Gastroesophageal sphincter (tissue), 4 donors: ENCODE data around the gene DNAJC22. TPM values are rescaled to one million over a fixed set of nuclear protein-coding genes. Genes with fewer than 3 reads are reported as not detected.

Experiments used
- ATAC-seq: fragments of 150-250 bp; one replicate; pipeline ENCODE4 v1.9.1; 2016; ENCODE audit warnings: mild to moderate bottlenecking, moderate library complexity
- H3K27ac ChIP-seq, 4 donors: fragments of 200-600 bp; sonication (generic) in 3 of 4; 1 replicate in 3 of 4; 2 replicates in 1 of 4; pipeline ENCODE4 v1.5.1; 2016 to 2019
- H3K27me3 ChIP-seq: fragments of 200-600 bp; sonication (generic); one replicate; pipeline ENCODE4 v1.5.1; 2019
- H3K36me3 ChIP-seq, 2 donors: fragments of 200-600 bp; sonication (generic); one replicate each; pipeline ENCODE4 v1.5.1; 2019; ENCODE audit warnings: control low read depth in 1 of 2
- H3K4me1 ChIP-seq, 3 donors: fragments of 200-600 bp; sonication (generic); 1 replicate in 2 of 3; 2 replicates in 1 of 3; pipeline ENCODE4 v1.5.1; 2016 to 2019; ENCODE audit warnings: control low read depth in 2 of 3
- H3K4me3 ChIP-seq, 2 donors: fragments of 200-600 bp; sonication (generic); one replicate each; pipeline ENCODE4 v1.5.1; 2019; ENCODE audit warnings: mild to moderate bottlenecking in 1 of 2, moderate library complexity in 1 of 2
- H3K9me3 ChIP-seq, 3 donors: fragments of 200-600 bp; sonication (generic); one replicate each; pipeline ENCODE4 v1.5.1; 2017 to 2019; ENCODE audit warnings: control low read depth in 2 of 3
- CTCF ChIP-seq, 4 experiments: fragments of 200-600 bp in 2 of 4; fragments of 450-650 bp in 2 of 4; sonication (generic) in 1 of 4; IDR thresholded peaks; one replicate each; pipeline ENCODE4 v1.5.1; 2017 to 2019; ENCODE audit warnings: antibody characterized with exemption in 4 of 4, mild to moderate bottlenecking in 2 of 4, moderate library complexity in 2 of 4
- EP300 ChIP-seq: sonication (generic); formaldehyde crosslinking; IDR thresholded peaks from one replicate; pipeline ENCODE4 v1.6.1; 2017; ENCODE audit warnings: antibody characterized with exemption, mild to moderate bottlenecking
- POLR2A ChIP-seq, 2 donors: fragments of 450-650 bp; IDR thresholded peaks; one replicate each; pipeline ENCODE4 v1.6.1; 2017; ENCODE audit warnings: antibody characterized with exemption in 2 of 2, mild to moderate bottlenecking in 2 of 2, moderate library complexity in 1 of 2
- POLR2AphosphoS5 ChIP-seq: sonication (generic); formaldehyde crosslinking; IDR thresholded peaks from one replicate; pipeline ENCODE4 v1.6.1; 2017; ENCODE audit warnings: antibody characterized with exemption
- WGBS, 2 donors: methylation state at CpG; one replicate each; pipeline ENCODE4 v1.1.5; 2018; ENCODE audit warnings: low coverage in 1 of 2; 5-methylcytosine and 5-hydroxymethylcytosine counted together
- total RNA-seq, 4 donors: library from RNA; depleted of rRNA; stranded (reverse); fragments of >200 nt; gene quantifications; one replicate each; pipeline ENCODE4 v1.1.0, GENCODE V29; 2016

Gene DNAJC22
- total RNA-seq, 4 donors from 2014 or later, result 0.08 to 0.40 TPM; not detected in 2

- ATAC-seq, result no peak
- H3K9me3 ChIP-seq, result no peaks in the 10 kb centered on the region
- no peak overlapping the region for H3K27ac ChIP-seq
- 85 to 100% methylated on average over 1 of the region's 18 CpGs for WGBS, 2 donors
- no peak overlapping the region for H3K4me3 ChIP-seq
- H3K4me1 ChIP-seq, result no peaks in the 10 kb centered on the region
- TF ChIP-seq CTCF (IDR thresholded peaks at IDR 0.05) (no peak), POLR2A (IDR thresholded peaks at IDR 0.05) (no peak), EP300 (no peak), POLR2AphosphoS5 (no peak)
- no peaks in the 10 kb centered on the region for H3K27me3 ChIP-seq
- H3K36me3 ChIP-seq, result no peaks in the 10 kb centered on the region
Measured at GRCh38 chr12:49388682-49389386, 42.1 kb downstream of the DNAJC22 start.

DNA sequence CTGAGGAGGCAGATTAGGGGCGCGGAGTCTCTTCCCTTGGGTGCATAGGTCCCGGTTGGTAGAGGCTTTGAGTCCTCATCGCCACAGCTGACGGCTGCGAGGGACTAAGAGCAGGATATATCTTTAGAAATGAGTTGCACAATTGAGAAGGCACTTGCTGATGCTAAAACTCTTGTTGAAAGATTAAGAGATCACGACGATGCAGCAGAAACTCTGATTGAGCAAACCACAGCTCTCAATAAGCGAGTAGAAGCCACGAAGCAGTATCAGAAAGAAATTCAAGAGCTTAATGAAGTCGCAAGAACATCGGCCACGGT is 42.7 kb downstream of the DNAJC22 start:
- Histone ChIP-seq H3K4me1 (no peaks in the 10 kb centered on the region), H3K36me3 (no peaks in the 10 kb centered on the region), H3K4me3 (no peak overlapping the region), H3K9me3 (no peaks in the 10 kb centered on the region), H3K27me3 (no peaks in the 10 kb centered on the region), H3K27ac (no peak overlapping the region)
- no peak for ATAC-seq
- 97% methylated on average over 5 to 7 of the region's 13 CpGs for WGBS, 2 donors
- no peak for TF ChIP-seq POLR2A (IDR thresholded peaks at IDR 0.05)
- no peak for TF ChIP-seq CTCF (IDR thresholded peaks at IDR 0.05)
- TF ChIP-seq EP300, result no peak
- no peak for TF ChIP-seq POLR2AphosphoS5

DNA sequence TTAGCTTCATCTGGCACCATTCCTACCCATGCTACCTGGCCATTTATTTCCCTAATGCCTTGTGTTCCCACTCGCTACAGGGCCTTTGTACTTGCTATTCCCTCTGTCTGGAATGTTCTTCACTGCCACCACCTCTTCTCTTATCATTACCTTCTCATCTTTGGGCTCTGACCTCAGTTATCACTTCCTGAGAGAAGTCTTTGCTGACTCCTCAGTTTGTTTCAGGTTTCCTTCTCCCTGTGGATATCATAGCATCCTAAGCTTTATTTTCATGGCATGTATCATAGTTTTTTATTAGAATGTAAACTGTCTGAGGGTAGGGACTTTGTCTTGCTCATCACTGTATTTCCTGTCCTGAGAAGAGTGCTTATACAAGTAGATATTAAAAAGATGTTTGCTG is 50.3 kb downstream of the DNAJC22 start:
- H3K4me3 ChIP-seq, result no peak overlapping the region
- H3K9me3 ChIP-seq, result no peaks in the 10 kb centered on the region
- no peaks in the 10 kb centered on the region for H3K4me1 ChIP-seq
- no peak for TF ChIP-seq EP300
- no peak for TF ChIP-seq CTCF (IDR thresholded peaks at IDR 0.05)
- no peak for TF ChIP-seq POLR2AphosphoS5
- TF ChIP-seq POLR2A (IDR thresholded peaks at IDR 0.05), result no peak
- ATAC-seq, result no peak
- no peaks in the 10 kb centered on the region for H3K27me3 ChIP-seq
- H3K27ac ChIP-seq, result no peak overlapping the region
- no peaks in the 10 kb centered on the region for H3K36me3 ChIP-seq
- WGBS, 2 donors, result 88 to 100% methylated on average over 1 of the region's 1 CpG

- no peak for TF ChIP-seq POLR2AphosphoS5
- TF ChIP-seq EP300, result no peak
- TF ChIP-seq POLR2A (IDR thresholded peaks at IDR 0.05), result no peak
- TF ChIP-seq CTCF (IDR thresholded peaks at IDR 0.05), result no peak
- H3K4me1 ChIP-seq, result no peaks in the 10 kb centered on the region
- H3K27me3 ChIP-seq, result no peaks in the 10 kb centered on the region
- no peak for ATAC-seq
- H3K27ac ChIP-seq, result no peak overlapping the region
- no peaks in the 10 kb centered on the region for H3K9me3 ChIP-seq
- no peaks in the 10 kb centered on the region for H3K36me3 ChIP-seq
- H3K4me3 ChIP-seq, result no peak overlapping the region
- 86 to 95% methylated on average over 1 of the region's 1 CpG for WGBS, 2 donors
Measured at GRCh38 chr12:49400304-49400703, 53.6 kb downstream of the DNAJC22 start.

Other genes with a start within 250 kb of the DNAJC22 start
- 10 to 100 TPM; 17.6 to 77.5 (median 37.5) TPM for gene LMBR1L, start 236.0 kb upstream of the DNAJC22 start, total RNA-seq
- gene TUBA1B, start 215.5 kb upstream of the DNAJC22 start, total RNA-seq, result 1,000 to 10,000 TPM in 1 of 4 donors, 100 to 1,000 TPM in 3; 568 to 1,050 (median 731) TPM
- gene TUBA1A, start 157.8 kb upstream of the DNAJC22 start, total RNA-seq, result 1,000 to 10,000 TPM in 1 of 4 donors, 100 to 1,000 TPM in 3; 514 to 1,167 (median 639) TPM
- 100 to 1,000 TPM; 122 to 210 (median 131) TPM for gene TUBA1C, start 81.8 kb upstream of the DNAJC22 start, total RNA-seq
- 10 to 100 TPM in 1 of 4 donors, 1 to 10 TPM in 3; 3.0 to 16.2 (median 5.8) TPM for gene PRPH, start 51.7 kb upstream of the DNAJC22 start, total RNA-seq
- gene TROAP, start 23.6 kb upstream of the DNAJC22 start, total RNA-seq, result under 1 TPM in 1 of 4 donors, not detected in 3; 0.22 TPM
- not detected for gene C1QL4, start 9.7 kb upstream of the DNAJC22 start, total RNA-seq
- gene SPATS2, start 20.6 kb downstream of the DNAJC22 start, total RNA-seq, result 10 to 100 TPM in 2 of 4 donors, 1 to 10 TPM in 2; 8.6 to 17.8 (median 9.5) TPM
- gene KCNH3, start 192.1 kb downstream of the DNAJC22 start, total RNA-seq, result under 1 TPM in 3 of 4 donors, not detected in 1; 0.13 to 0.69 (median 0.31) TPM
- 10 to 100 TPM; 35.3 to 62.5 (median 51.1) TPM for gene MCRS1, start 221.3 kb downstream of the DNAJC22 start, total RNA-seq